Measurements from ENCODE around the gene CLEC2B. TPM values are rescaled to one million over a fixed set of nuclear protein-coding genes. Genes with fewer than 3 reads are reported as not detected.
A peak's percentile ranks its signal among the peaks of the same experiment; 100 is the strongest.

The CLEC2B gene
- total RNA-seq = 10 to 100 TPM in 1 of 4 donors, 1 to 10 TPM in 3; 3.3 to 11.3 (median 7.6) TPM

DNA sequence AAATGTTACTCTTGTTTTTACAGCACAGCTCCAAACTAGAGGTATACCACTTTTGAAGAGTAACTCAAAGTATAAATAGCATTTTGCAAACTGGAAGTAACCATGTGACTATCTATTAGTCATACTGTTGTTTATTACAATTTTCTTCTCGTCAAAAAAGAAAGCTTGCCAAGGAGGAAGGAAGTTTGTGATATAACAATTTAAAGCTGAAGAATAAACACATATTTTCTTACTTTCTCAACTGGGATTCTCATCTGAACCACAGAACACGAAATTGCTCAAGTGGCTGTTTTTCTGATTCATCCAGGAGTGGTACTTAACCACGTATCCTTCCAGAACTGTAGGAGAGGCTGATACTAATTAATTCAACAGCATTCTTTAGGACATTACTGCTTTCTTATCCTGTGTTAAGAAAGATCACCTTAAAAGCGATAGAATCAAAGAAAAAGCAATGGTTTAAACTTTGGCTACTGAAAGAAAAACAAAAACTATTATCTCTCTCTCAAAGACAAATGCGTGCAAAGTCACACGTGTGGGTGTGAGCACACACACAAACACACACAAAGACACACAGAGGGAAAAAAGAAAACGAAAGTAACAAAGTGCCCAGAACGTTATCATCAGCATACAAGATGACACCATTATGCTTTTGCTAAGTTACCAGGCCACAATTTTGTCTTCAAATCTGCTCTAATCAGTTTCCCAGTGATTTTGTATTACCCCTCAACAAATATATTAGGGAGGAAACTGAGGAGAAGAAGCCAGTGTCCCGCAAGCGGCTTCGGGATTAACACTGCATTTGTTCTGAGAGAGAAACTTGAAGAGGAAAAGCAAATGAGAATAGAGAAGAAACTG is at the start of gene CLEC2B:
Gene CLEC2B (minus strand): TSS at position 48 of the 855 bp plus-strand sequence.
- peak within 1 kb of the TSS; percentile 42 to 57 (median 52) for H3K4me3 ChIP-seq
- peak within 1 kb of the TSS; percentile 67 to 79 (median 74) for H3K27ac ChIP-seq (replicated peaks in 1 of 4)
- DNase-seq (ENCODE audit: extremely low spot score) = no peak
- H3K27me3 ChIP-seq = no peaks in the 10 kb centered on the region
- 24% methylated on average over 11 of the region's 11 CpGs for WGBS
- H3K9me3 ChIP-seq = no peaks in the 10 kb centered on the region
- intact Hi-C loops (cut with DNase I) = no loop called here
- TF ChIP-seq POLR2A (IDR thresholded peaks at IDR 0.05; ENCODE audit: low read depth) = no peak
- peak in 1 of 2 donors; percentile 50 for TF ChIP-seq POLR2AphosphoS5 (IDR thresholded peaks at IDR 0.05)
- no peaks in the 10 kb centered on the region for H3K36me3 ChIP-seq
- H3K4me1 ChIP-seq = no peaks in the 10 kb centered on the region

DNA sequence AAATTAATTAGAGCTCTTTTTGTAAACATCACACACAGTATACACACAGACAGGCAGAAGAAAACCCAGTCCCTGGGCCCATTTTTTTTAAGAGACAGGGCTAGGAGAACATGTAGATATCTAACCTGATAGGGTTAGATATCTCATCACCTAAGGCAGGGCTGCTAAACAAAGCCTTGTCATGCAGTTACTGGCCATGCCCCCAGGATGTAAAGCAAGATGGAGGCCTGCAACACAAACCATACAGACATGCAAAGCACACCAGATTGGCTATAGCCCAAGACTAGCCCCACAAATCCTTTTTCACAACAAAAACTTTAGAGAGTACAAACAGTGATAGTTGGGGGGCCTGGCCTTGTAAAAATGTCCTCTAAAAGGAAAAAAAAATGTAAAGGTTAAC is 42.6 kb upstream of the CLEC2B start:
- Histone ChIP-seq H3K4me3 (no peak overlapping the region), H3K36me3 (no peaks in the 10 kb centered on the region), H3K27ac (replicated peaks in 1 of 4) (no peak overlapping the region), H3K27me3 (no peaks in the 10 kb centered on the region), H3K4me1 (no peaks in the 10 kb centered on the region), H3K9me3 (peaks cover 0 to 27% (median 24%) of the 10 kb centered on the region in 4 donors)
- TF ChIP-seq POLR2AphosphoS5 (IDR thresholded peaks at IDR 0.05) = no peak
- TF ChIP-seq, protein P1, sequence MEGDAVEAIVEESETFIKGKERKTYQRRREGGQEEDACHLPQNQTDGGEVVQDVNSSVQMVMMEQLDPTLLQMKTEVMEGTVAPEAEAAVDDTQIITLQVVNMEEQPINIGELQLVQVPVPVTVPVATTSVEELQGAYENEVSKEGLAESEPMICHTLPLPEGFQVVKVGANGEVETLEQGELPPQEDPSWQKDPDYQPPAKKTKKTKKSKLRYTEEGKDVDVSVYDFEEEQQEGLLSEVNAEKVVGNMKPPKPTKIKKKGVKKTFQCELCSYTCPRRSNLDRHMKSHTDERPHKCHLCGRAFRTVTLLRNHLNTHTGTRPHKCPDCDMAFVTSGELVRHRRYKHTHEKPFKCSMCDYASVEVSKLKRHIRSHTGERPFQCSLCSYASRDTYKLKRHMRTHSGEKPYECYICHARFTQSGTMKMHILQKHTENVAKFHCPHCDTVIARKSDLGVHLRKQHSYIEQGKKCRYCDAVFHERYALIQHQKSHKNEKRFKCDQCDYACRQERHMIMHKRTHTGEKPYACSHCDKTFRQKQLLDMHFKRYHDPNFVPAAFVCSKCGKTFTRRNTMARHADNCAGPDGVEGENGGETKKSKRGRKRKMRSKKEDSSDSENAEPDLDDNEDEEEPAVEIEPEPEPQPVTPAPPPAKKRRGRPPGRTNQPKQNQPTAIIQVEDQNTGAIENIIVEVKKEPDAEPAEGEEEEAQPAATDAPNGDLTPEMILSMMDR (IDR thresholded peaks at IDR 0.05) = no peak
- no peak for TF ChIP-seq POLR2A (IDR thresholded peaks at IDR 0.05; ENCODE audit: low read depth)
- no peak for TF ChIP-seq EP300 (IDR thresholded peaks at IDR 0.05)
- DNase-seq (ENCODE audit: extremely low spot score) = no peak
- intact Hi-C loops (cut with DNase I) = no loop called here

DNA sequence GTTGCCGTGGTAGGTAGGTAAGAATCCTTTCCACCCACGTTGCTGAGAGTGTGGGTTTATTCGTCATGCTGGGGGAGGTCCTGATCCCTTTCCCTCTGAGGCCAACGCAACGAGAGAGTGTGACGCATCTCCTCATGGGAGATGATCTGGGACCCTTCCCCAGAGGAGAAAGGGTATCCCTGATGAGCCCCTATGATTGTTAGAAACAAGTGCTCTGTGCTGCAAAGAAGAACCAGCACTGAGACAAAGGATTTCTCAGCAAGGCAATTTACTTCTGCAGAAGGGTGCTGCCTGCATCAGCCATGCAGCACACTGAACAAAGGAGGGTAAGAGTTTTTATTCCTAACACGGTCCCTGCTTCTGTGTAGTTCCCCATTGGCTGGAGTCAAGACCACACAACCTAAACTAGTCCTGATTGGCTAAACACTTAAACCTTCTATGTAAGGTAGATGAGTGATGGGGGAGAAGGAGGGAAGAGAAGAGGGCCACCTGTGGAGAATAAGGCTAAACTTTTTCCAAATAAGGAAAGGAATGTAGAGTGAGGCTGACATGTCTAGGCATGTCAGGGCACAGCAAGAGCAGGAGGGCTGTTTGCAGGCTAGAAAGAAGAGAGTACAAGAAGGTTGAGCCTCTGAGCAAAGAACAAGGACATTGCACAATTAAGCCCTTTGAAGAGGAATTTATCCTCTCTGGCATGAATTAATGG is 41.7 kb upstream of the CLEC2B start:
- TF ChIP-seq POLR2A (IDR thresholded peaks at IDR 0.05; ENCODE audit: low read depth) (no peak), POLR2AphosphoS5 (IDR thresholded peaks at IDR 0.05) (no peak)
- peaks cover 0 to 27% (median 24%) of the 10 kb centered on the region in 4 donors for H3K9me3 ChIP-seq

DNA sequence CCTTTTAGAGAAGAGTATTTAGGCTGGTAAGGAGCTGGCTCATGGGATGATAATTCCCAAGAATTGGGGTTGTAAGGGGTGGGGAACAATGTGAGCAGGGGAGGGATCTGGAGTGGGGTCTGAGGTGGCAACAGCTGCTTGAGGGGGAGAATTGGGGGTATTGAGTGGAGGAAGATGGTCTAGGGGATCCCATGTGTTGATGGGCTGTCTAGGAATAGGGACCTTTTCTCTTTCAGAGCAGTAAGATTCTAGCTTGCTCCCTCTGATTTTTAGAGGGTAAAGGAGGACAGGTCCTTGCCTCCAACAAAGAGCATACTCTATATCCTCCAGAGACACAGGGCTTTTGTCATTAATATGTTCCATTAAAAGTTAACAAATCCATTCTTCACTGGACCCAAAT is 40.6 kb upstream of the CLEC2B start:
- intact Hi-C loops (cut with DNase I) = no loop called here
- Histone ChIP-seq H3K9me3 (peaks cover 0 to 27% (median 24%) of the 10 kb centered on the region in 4 donors), H3K27me3 (no peaks in the 10 kb centered on the region), H3K4me1 (no peaks in the 10 kb centered on the region), H3K4me3 (no peak overlapping the region), H3K36me3 (no peaks in the 10 kb centered on the region), H3K27ac (replicated peaks in 1 of 4) (no peak overlapping the region)
- no peak for DNase-seq (ENCODE audit: extremely low spot score)
- TF ChIP-seq, protein P1 (IDR thresholded peaks at IDR 0.05) = no peak
- TF ChIP-seq POLR2AphosphoS5 (IDR thresholded peaks at IDR 0.05) (no peak), EP300 (IDR thresholded peaks at IDR 0.05) (no peak), POLR2A (IDR thresholded peaks at IDR 0.05; ENCODE audit: low read depth) (no peak)

More for the DNA sequence above, 41.7 kb upstream of the CLEC2B start:
- no peak for DNase-seq (ENCODE audit: extremely low spot score)
- no peaks in the 10 kb centered on the region for H3K36me3 ChIP-seq
- no peak overlapping the region for H3K27ac ChIP-seq (replicated peaks in 1 of 4)
- no peaks in the 10 kb centered on the region for H3K4me1 ChIP-seq
- no peak overlapping the region for H3K4me3 ChIP-seq
- H3K27me3 ChIP-seq = no peaks in the 10 kb centered on the region
- WGBS = 80% methylated on average over 7 of the region's 7 CpGs
- intact Hi-C loops (cut with DNase I) = no loop called here

DNA sequence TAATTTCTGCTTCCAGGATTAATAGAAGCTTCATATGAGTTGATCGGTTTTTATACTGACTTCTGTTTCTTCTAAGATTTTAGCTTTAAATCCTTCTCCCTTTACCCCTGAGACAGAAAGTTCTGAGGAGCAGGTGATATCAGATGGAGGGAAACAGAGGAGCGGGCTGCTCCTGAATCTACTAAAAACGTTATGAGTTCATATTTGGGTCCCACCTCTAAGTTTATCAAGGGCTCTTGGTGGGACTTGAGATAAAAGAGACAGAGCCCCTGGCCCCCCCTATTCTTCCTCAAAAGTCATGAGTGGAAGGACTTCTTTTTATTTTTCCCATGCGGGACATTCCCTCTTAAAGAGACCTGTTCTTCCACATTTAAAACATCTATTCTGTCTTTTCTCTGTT is 39.2 kb upstream of the CLEC2B start:
- peaks cover 0 to 30% (median 25%) of the 10 kb centered on the region in 4 donors for H3K9me3 ChIP-seq
- no peaks in the 10 kb centered on the region for H3K4me1 ChIP-seq
- H3K36me3 ChIP-seq = no peaks in the 10 kb centered on the region
- intact Hi-C loops (cut with DNase I) = no loop called here
- no peaks in the 10 kb centered on the region for H3K27me3 ChIP-seq
- 70% methylated on average over 4 of the region's 4 CpGs for WGBS
- no peak overlapping the region for H3K4me3 ChIP-seq
- no peak for TF ChIP-seq EP300 (IDR thresholded peaks at IDR 0.05)
- TF ChIP-seq, protein P1 (IDR thresholded peaks at IDR 0.05) = no peak
- no peak for TF ChIP-seq POLR2A (IDR thresholded peaks at IDR 0.05; ENCODE audit: low read depth)
- no peak for TF ChIP-seq POLR2AphosphoS5 (IDR thresholded peaks at IDR 0.05)
- DNase-seq (ENCODE audit: extremely low spot score) = no peak
- no peak overlapping the region for H3K27ac ChIP-seq (replicated peaks in 1 of 4)

Data from esophagus muscularis mucosa (tissue), 4 donors.